ENCODE measurements around the gene METTL1.

The METTL1 gene

DNA sequence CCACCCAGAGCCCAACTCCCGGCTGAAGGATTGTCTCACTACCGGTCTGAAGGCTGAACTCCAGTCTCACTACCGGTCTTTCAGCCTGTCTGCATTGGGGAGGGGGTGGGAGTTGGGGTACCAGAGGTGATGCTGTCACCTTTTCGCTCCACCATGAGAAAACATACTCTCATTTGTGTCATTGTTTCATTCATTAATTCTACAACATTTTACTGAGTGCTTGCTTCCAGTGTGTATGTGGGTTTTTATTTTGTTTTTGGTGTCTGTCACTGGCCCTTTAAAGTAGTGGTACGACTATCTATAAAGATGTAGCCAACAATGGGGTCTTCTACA is 19.3 kb downstream of the METTL1 start:
- no peak for TF ChIP-seq POLR2A (IDR thresholded peaks at IDR 0.05; ENCODE audit: extremely low read depth, insufficient read length)
- no peak for DNase-seq (ENCODE audit: low read depth)
- peak overlapping the region; percentile 48 for H3K4me3 ChIP-seq (ENCODE audit: low read depth, low read length)

- H3K4me3 ChIP-seq (ENCODE audit: low read depth, low read length) = peak within 1 kb of the TSS; percentile 82
- DNase-seq (ENCODE audit: low read depth) = peak; percentile 100
- TF ChIP-seq MAX (IDR thresholded peaks at IDR 0.05; ENCODE audit: low read depth, low read length) (peak; percentile 100), POLR2A (IDR thresholded peaks at IDR 0.05; ENCODE audit: extremely low read depth, insufficient read length) (peak; percentile 84), CTCF (IDR thresholded peaks at IDR 0.05; ENCODE audit: low read depth, low read length) (no peak), MYC (IDR thresholded peaks at IDR 0.05; ENCODE audit: low read depth, low read length) (peak; percentile 96)
Observed at GRCh38 chr12:57751788-57752667, 19.9 kb downstream of the METTL1 start, which contains the start of gene CDK4. Gene CDK4, minus strand, starts transcription at chr12:57752310. Its CDS starts 593 bp downstream, at chr12:57751717.

GRCh38 chr12:57751432-57751787 is 20.5 kb downstream of the METTL1 start:
- no peak for TF ChIP-seq CTCF (IDR thresholded peaks at IDR 0.05; ENCODE audit: low read depth, low read length)
- no peak for TF ChIP-seq POLR2A (IDR thresholded peaks at IDR 0.05; ENCODE audit: extremely low read depth, insufficient read length)
- no peak for TF ChIP-seq MAX (IDR thresholded peaks at IDR 0.05; ENCODE audit: low read depth, low read length)
- no peak for TF ChIP-seq MYC (IDR thresholded peaks at IDR 0.05; ENCODE audit: low read depth, low read length)
- DNase-seq (ENCODE audit: low read depth) = peak; percentile 30
- peak overlapping the region; percentile 82 for H3K4me3 ChIP-seq (ENCODE audit: low read depth, low read length)

- no peak for DNase-seq (ENCODE audit: low read depth)
Observed at GRCh38 chr12:57750561-57751431, 21.1 kb downstream of the METTL1 start.

DNA sequence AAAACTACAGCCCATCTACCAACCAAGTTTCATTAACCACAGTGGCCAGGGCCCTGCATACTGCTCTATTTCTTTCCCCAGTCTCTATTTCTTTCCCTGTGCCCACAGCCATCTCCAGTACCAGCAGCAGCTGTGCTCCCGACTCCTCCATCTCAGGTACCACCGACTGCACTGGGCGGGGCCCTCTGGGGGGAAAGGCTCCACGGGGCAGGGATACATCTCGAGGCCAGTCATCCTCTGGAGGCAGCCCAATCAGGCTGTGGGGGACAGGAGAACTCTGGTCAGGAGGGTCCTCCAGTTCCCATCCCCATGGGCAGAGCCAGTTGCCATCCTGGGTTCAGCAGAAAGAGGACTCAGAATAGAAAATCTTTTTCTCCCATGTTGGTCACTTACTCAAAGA is 22.8 kb downstream of the METTL1 start:
- DNase-seq (ENCODE audit: low read depth) = no peak
- TF ChIP-seq MAX (IDR thresholded peaks at IDR 0.05; ENCODE audit: low read depth, low read length) (no peak), MYC (IDR thresholded peaks at IDR 0.05; ENCODE audit: low read depth, low read length) (no peak), CTCF (IDR thresholded peaks at IDR 0.05; ENCODE audit: low read depth, low read length) (no peak), POLR2A (IDR thresholded peaks at IDR 0.05; ENCODE audit: extremely low read depth, insufficient read length) (no peak)
- no peak overlapping the region for H3K4me3 ChIP-seq (ENCODE audit: low read depth, low read length)

More at GRCh38 chr12:57750561-57751431, 21.1 kb downstream of the METTL1 start:
- TF ChIP-seq MAX (IDR thresholded peaks at IDR 0.05; ENCODE audit: low read depth, low read length) = no peak
- no peak for TF ChIP-seq CTCF (IDR thresholded peaks at IDR 0.05; ENCODE audit: low read depth, low read length)
- no peak for TF ChIP-seq POLR2A (IDR thresholded peaks at IDR 0.05; ENCODE audit: extremely low read depth, insufficient read length)
- no peak for TF ChIP-seq MYC (IDR thresholded peaks at IDR 0.05; ENCODE audit: low read depth, low read length)
- H3K4me3 ChIP-seq (ENCODE audit: low read depth, low read length) = peak overlapping the region; percentile 82

DNA sequence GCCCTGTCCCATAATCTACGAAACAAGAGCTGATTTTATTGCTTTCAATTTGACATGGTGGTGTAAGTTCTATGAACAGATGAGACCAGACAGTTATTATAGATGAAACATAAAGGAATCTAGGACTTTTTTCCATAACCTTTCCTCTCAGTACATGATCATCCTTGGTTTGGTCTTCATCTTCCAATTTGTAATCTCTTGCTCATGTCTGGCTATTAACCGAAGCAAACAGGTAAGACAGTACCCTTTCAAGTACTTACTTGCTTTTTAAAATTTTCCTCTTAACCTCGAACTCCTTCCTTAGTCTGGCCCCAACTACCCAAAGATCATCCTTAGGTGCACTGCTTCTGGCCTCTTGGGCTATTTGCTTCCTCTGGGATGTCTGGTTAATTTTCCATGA is 25.9 kb downstream of the METTL1 start:
- DNase-seq (ENCODE audit: low read depth) = no peak
- TF ChIP-seq CTCF (IDR thresholded peaks at IDR 0.05; ENCODE audit: low read depth, low read length) = no peak
- no peak for TF ChIP-seq MYC (IDR thresholded peaks at IDR 0.05; ENCODE audit: low read depth, low read length)
- TF ChIP-seq MAX (IDR thresholded peaks at IDR 0.05; ENCODE audit: low read depth, low read length) = no peak
- TF ChIP-seq POLR2A (IDR thresholded peaks at IDR 0.05; ENCODE audit: extremely low read depth, insufficient read length) = peak; percentile 7
- H3K4me3 ChIP-seq (ENCODE audit: low read depth, low read length) = peak overlapping the region; percentile 88
